Neural progenitor cell (in vitro differentiated cells): Measurements from ENCODE around the gene TRPT1. TPM values are rescaled to one million over a fixed set of nuclear protein-coding genes. Genes with fewer than 3 reads are reported as not detected.

Source experiments
- DNase-seq: peaks from one replicate; pipeline ENCODE4 v3.0.0-alpha.2; 2016; ENCODE audit warnings: low spot score
- H2AFZ ChIP-seq: fragments of 200-600 bp; sonication (generic); replicated peaks from 2 replicates; pipeline ENCODE4 v1.6.1; 2016; ENCODE audit warnings: antibody characterized with exemption
- H3F3A ChIP-seq: fragments of 200-600 bp; sonication (generic); 2 replicates; pipeline ENCODE4 v1.6.1; 2016; ENCODE audit warnings: antibody characterized with exemption, low read depth
- H3K27ac ChIP-seq: fragments of 200-600 bp; sonication (generic); 2 replicates; pipeline ENCODE4 v1.5.1; 2016; ENCODE audit warnings: mild to moderate bottlenecking
- H3K27me3 ChIP-seq: fragments of 200-600 bp; sonication (generic); 2 replicates; pipeline ENCODE4 v1.6.1; 2016; ENCODE audit warnings: mild to moderate bottlenecking, moderate library complexity
- H3K36me3 ChIP-seq: fragments of 200-600 bp; sonication (generic); 2 replicates; pipeline ENCODE4 v1.5.1; 2016
- H3K4me1 ChIP-seq: fragments of 200-600 bp; sonication (generic); 2 replicates; pipeline ENCODE4 v1.6.1; 2016; ENCODE audit warnings: mixed run types
- H3K4me2 ChIP-seq: fragments of 200-600 bp; sonication (generic); 2 replicates; pipeline ENCODE4 v1.6.1; 2016
- H3K4me3 ChIP-seq: fragments of 200-600 bp; sonication (generic); 2 replicates; pipeline ENCODE4 v1.5.1; 2016
- H3K79me2 ChIP-seq: fragments of 200-600 bp; sonication (generic); 2 replicates; pipeline ENCODE4 v1.6.1; 2016; ENCODE audit warnings: low read depth
- H3K9ac ChIP-seq: fragments of 200-600 bp; sonication (generic); 2 replicates; pipeline ENCODE4 v1.6.1; 2016
- H3K9me3 ChIP-seq: fragments of 200-600 bp; sonication (generic); 2 replicates; pipeline ENCODE4 v1.5.1; 2016; ENCODE audit warnings: low read depth
- H4K20me1 ChIP-seq: fragments of 200-600 bp; sonication (generic); 2 replicates; pipeline ENCODE4 v1.6.1; 2016; ENCODE audit warnings: low read depth
- H3K27ac Mint-ChIP-seq: 3 replicates; pipeline ENCODE4 v1.8.0; 2021; ENCODE audit warnings: mixed read lengths
- H3K27me3 Mint-ChIP-seq: 2 replicates; pipeline ENCODE4 v1.8.0; 2022; ENCODE audit warnings: low read depth, mild to moderate bottlenecking, inconsistent platforms, moderate library complexity, mixed read lengths; ENCODE audit not compliant: insufficient read depth
- H3K36me3 Mint-ChIP-seq: 3 replicates; pipeline ENCODE4 v1.8.0; 2021; ENCODE audit warnings: mixed read lengths
- H3K4me1 Mint-ChIP-seq: 3 replicates; pipeline ENCODE4 v1.8.0; 2021; ENCODE audit warnings: mixed read lengths
- H3K4me3 Mint-ChIP-seq: 3 replicates; pipeline ENCODE4 v1.8.0; 2021; ENCODE audit warnings: mild to moderate bottlenecking, moderate library complexity, mixed read lengths
- H3K9me3 Mint-ChIP-seq: 3 replicates; pipeline ENCODE4 v1.8.0; 2020; ENCODE audit warnings: mixed read lengths
- CTCF ChIP-seq: fragments of 200-600 bp; sonication (generic); IDR thresholded peaks from 2 replicates; pipeline ENCODE4 v1.5.1; 2017; ENCODE audit warnings: antibody characterized with exemption, mild to moderate bottlenecking
- EZH2 ChIP-seq: fragments of 200-600 bp; sonication (generic); IDR thresholded peaks from 2 replicates; pipeline ENCODE4 v1.6.1; 2017; ENCODE audit warnings: antibody characterized with exemption, mild to moderate bottlenecking, moderate library complexity
- EZH2phosphoT487 ChIP-seq: fragments of 200-600 bp; sonication (generic); IDR thresholded peaks from 2 replicates; pipeline ENCODE4 v1.6.1; 2017; ENCODE audit warnings: antibody characterized with exemption
- total RNA-seq: library from RNA; depleted of rRNA; stranded (reverse); fragments of >200 nt; gene quantifications from 2 replicates; pipeline ENCODE4 v1.2.3, GENCODE V29; 2015; ENCODE audit warnings: low replicate concordance

TRPT1 gene
- total RNA-seq, 1 donor from 2014 or later, result 17.5 TPM

- no peak overlapping the region for H2AFZ ChIP-seq
- Mint-ChIP-seq H3K4me3 (peak overlapping the region; percentile 44), H3K27ac (no peak overlapping the region), H3K9me3 (no peaks in the 10 kb centered on the region), H3K4me1 (peaks cover 13% of the 10 kb centered on the region), H3K36me3 (peaks cover 34% of the 10 kb centered on the region), H3K27me3 (peaks cover 6% of the 10 kb centered on the region)
- H4K20me1 ChIP-seq, result peaks cover 52% of the 10 kb centered on the region
- H3K27me3 ChIP-seq, result no peaks in the 10 kb centered on the region
- no peaks in the 10 kb centered on the region for H3K36me3 ChIP-seq
- no peak overlapping the region for H3K4me3 ChIP-seq
- H3K79me2 ChIP-seq, result no peaks in the 10 kb centered on the region
- H3K9me3 ChIP-seq, result no peaks in the 10 kb centered on the region
- TF ChIP-seq CTCF (peak; percentile 75), EZH2phosphoT487 (no peak)
- no peak overlapping the region for H3K9ac ChIP-seq
- peaks cover 8% of the 10 kb centered on the region for H3K4me1 ChIP-seq
- H3F3A ChIP-seq, result peaks cover 40% of the 10 kb centered on the region
- H3K4me2 ChIP-seq, result no peak overlapping the region
- peak; percentile 85 for DNase-seq
- no peak overlapping the region for H3K27ac ChIP-seq
These were observed 21.5 kb downstream of the TRPT1 start for GRCh38 chr11:64204464-64204989.

GRCh38 chr11:64204080-64204440 lies 21.9 kb downstream of the TRPT1 start:
- Histone ChIP-seq H3K9me3 (no peaks in the 10 kb centered on the region), H3F3A (peaks cover 40% of the 10 kb centered on the region), H3K4me2 (no peak overlapping the region), H3K4me1 (peaks cover 8% of the 10 kb centered on the region), H4K20me1 (peaks cover 52% of the 10 kb centered on the region), H3K4me3 (no peak overlapping the region), H2AFZ (no peak overlapping the region), H3K9ac (no peak overlapping the region), H3K36me3 (no peaks in the 10 kb centered on the region), H3K79me2 (no peaks in the 10 kb centered on the region), H3K27me3 (no peaks in the 10 kb centered on the region), H3K27ac (peak overlapping the region; percentile 78)
- peaks cover 13% of the 10 kb centered on the region for H3K4me1 Mint-ChIP-seq
- peaks cover 34% of the 10 kb centered on the region for H3K36me3 Mint-ChIP-seq
- no peak overlapping the region for H3K27ac Mint-ChIP-seq
- H3K27me3 Mint-ChIP-seq, result peaks cover 4% of the 10 kb centered on the region
- no peak for TF ChIP-seq EZH2phosphoT487
- no peak for TF ChIP-seq CTCF
- TF ChIP-seq EZH2, result no peak
- peak overlapping the region; percentile 46 for H3K4me3 Mint-ChIP-seq
- no peaks in the 10 kb centered on the region for H3K9me3 Mint-ChIP-seq
- no peak for DNase-seq

GRCh38 chr11:64203421-64204079 lies 22.4 kb downstream of the TRPT1 start:
- Histone ChIP-seq H3K9ac (no peak overlapping the region), H4K20me1 (peaks cover 52% of the 10 kb centered on the region), H3K9me3 (no peaks in the 10 kb centered on the region), H3K27ac (peak overlapping the region; percentile 78), H3K79me2 (no peaks in the 10 kb centered on the region), H2AFZ (no peak overlapping the region), H3K4me1 (peaks cover 8% of the 10 kb centered on the region), H3K36me3 (no peaks in the 10 kb centered on the region), H3K27me3 (no peaks in the 10 kb centered on the region), H3K4me2 (peak overlapping the region; percentile 8), H3F3A (peaks cover 40% of the 10 kb centered on the region), H3K4me3 (no peak overlapping the region)
- Mint-ChIP-seq H3K4me3 (peak overlapping the region; percentile 46), H3K4me1 (peaks cover 13% of the 10 kb centered on the region), H3K36me3 (peaks cover 35% of the 10 kb centered on the region), H3K9me3 (no peaks in the 10 kb centered on the region), H3K27me3 (no peaks in the 10 kb centered on the region), H3K27ac (peak overlapping the region; percentile 74)
- peak; percentile 70 for DNase-seq
- TF ChIP-seq EZH2 (no peak), EZH2phosphoT487 (no peak), CTCF (no peak)
